GM19372 (cell line): Measurements from ENCODE around the gene YTHDF1.

Experiments used
- ATAC-seq: cut with Tn5 transposase; IDR thresholded peaks from one replicate; pipeline ENCODE4 v1.9.1; 2021; ENCODE audit warnings: mild to moderate bottlenecking, low read depth, moderate library complexity; ENCODE audit not compliant: unreplicated experiment

The YTHDF1 gene

DNA sequence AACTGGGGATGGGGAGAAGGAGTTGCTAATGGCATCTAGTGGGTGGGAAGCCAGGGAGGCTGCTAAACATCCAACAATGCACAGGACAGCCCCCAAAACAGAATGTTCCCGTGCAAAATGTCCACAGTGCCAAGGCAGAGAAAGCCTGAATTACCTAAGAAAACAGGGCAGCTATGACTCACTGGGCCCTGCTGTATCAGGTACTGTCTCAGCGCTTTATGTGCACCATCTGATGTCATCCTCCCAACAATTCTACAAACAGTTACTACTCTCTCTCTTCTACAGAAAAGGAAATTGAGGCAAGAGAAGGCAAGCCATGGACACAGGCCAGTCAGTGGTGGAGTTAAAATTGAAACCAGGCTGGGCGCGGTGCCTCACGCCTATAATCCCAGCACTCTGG lies 3.1 kb downstream of the YTHDF1 start:
- no peak for ATAC-seq

- no peak for ATAC-seq
Observed at GRCh38 chr20:63212393-63212730, 3.6 kb downstream of the YTHDF1 start.

GRCh38 chr20:63210011-63210605 lies 5.8 kb downstream of the YTHDF1 start:
- ATAC-seq: no peak

DNA sequence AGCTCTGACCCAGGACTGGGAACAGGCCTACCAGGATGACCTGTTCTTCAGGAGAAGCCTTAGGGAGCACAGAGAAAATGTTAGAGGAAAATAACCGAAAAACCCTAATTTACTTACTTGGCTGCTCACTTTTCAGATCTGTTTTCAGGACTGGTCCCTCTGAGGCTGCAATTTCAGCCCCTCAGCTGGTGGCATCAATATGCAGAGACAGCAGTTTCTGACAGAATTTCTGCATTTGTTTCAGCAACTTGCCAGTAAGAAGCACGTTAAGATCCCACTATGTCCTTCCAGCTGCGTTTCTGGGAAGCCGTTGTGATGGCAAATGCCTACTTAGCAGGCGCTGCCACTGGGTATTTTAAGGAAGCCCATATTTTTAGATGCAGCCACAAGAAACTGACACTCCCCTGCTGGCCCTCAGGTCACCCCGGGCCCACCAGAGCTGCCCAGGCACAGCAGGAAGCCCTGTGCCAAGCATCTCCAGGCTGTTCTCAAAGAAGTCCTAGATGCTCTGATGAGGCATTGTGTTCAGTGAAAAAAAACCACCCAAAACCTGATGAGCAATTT lies 7.5 kb downstream of the YTHDF1 start:
- ATAC-seq: no peak

- ATAC-seq: no peak
Observed at GRCh38 chr20:63206878-63207277, 9.1 kb downstream of the YTHDF1 start.

- no peak for ATAC-seq
Observed at GRCh38 chr20:63205896-63206295, 10.0 kb downstream of the YTHDF1 start.

DNA sequence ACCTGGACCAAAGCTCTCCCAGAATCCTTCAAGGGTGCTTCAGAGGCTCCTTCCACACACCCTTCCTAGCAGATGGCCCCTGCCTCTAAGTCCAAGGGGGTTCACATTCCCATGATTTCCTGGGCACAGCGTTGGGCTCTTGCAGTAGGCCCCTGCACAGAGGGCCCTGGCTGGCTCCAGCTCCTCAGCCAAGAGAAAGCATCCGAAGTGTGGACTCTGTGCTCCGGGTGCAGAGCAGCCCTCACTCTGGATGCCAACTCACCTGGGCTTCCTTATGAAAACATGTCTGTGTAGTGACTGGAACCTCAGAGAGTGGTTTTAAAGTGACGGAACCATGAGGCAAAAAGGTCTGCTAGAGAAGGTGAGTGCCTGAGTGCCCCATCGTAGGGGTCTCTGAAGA lies 11.6 kb downstream of the YTHDF1 start:
- no peak for ATAC-seq

DNA sequence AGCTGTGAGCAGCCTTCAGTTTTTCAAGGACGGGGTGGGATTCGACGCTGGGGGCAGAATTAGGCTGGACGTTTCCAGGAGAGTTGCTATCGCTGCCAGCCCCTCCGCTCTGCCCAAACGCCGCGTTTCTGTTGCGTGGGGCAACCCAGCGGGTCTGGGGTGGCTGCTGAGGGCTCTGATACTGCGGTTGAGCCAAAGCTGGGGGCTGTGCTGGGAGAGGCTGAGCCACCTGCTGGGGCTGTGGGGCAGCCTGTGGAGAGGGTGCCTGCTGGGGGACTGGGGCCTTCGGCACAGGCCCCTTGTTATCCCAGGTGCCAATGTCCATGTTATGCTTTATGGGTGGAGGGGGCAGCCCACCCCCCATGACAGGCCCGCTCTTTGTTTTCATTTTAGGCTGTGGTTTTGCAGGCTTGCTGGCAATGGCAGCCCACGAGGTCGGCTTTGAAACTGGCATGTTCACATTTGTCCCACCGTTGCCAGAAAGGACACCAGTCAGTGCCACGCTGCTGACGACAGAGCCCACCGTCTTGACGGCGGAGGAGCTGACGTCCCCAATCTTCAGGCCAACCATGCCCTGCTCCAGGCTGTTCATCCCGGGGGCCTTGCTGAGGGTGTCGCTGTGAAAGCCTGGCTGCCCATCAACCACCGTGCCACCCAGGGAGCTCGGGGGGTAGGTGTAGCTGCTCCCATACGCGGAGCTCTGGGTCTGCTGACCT lies 13.0 kb downstream of the YTHDF1 start:
- no peak for ATAC-seq

DNA sequence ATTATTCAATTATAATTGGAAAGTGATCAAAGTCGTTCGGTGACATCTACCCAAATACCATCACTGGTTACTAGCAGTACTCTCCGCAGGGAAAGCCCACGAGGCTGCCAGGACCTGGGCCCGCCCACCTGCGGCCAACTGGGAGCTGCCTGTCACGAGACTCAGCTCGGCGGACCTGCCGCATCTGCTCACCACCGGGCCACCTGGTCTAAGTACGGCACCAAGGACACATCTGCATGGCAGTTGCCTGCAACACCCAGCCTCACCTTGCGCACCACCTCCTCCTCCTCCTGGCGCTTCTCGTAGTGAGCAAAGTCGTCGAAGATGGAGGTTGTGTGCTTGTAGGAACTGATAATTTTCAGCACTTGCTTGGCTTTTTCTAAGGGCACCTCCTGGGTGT lies 13.9 kb downstream of the YTHDF1 start:
- ATAC-seq: no peak

DNA sequence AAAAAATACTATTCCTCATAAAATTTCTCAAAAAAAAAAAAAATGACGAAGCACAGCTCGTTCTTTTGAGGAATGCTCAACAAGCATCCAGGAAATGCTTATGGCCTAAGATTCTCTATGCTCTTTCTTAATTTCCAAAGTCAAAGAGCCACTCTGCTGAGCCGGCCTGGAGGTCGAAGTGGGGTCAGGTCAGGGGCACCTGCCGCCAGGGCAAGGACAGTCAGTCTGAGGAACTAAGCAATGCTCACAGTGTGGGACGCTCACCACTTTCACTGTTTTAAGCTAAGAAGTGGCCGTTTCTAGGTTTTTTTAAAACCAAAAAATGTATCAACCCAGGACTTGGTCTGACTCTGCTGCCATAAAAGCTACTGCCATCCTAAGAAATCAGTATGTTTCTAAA lies 17.3 kb downstream of the YTHDF1 start:
- ATAC-seq: no peak

DNA sequence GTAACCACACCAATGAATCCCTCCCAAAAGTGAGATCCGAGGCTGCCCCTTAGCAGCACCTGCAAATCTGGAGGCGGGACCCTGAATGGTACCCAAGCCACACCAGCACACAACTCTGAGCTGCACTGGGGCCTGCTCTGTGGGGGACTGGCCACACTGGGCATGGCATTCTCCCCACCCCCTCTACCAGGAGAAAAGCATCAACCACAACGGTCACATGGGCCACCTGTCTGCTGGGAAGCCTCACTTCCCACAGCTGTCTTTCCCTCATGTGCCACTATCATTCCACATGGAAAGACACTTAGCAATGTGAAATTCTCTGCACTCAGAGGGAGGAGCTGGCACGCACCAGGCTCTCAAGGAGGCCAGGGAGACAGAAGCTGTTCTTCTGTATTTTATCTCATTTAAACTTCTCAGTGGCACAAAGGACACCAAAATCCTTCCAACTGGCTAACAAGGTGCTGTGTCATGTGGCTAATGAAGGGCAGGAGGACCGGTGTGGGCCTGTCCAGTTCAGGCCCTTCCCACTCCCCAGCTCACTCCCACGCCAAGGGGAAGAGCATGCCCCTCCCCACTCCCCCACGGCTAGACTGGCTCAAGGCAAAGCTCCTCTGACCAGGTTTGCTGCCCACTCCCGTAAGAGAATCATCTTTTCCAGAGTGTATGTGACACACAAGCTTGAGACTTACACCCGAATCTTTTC lies 19.0 kb downstream of the YTHDF1 start:
- ATAC-seq: no peak

DNA sequence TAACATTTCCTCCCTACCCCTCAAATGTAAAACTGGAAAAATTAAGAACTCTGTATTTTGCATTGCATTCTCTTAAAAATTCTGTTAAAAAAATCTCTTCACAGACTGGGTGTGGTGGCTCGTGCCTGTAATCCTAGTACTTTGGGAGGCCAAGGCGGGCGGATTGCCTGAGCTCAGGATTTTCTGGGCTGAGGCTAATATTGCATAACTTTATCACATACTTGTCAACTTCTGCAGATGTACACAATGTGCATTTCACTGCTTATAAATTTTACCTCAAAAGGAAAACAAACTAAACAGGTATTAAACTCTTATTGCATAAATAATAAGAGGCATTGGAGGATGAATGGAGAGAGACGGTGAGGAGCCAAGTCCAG lies 21.1 kb downstream of the YTHDF1 start:
- no peak for ATAC-seq

DNA sequence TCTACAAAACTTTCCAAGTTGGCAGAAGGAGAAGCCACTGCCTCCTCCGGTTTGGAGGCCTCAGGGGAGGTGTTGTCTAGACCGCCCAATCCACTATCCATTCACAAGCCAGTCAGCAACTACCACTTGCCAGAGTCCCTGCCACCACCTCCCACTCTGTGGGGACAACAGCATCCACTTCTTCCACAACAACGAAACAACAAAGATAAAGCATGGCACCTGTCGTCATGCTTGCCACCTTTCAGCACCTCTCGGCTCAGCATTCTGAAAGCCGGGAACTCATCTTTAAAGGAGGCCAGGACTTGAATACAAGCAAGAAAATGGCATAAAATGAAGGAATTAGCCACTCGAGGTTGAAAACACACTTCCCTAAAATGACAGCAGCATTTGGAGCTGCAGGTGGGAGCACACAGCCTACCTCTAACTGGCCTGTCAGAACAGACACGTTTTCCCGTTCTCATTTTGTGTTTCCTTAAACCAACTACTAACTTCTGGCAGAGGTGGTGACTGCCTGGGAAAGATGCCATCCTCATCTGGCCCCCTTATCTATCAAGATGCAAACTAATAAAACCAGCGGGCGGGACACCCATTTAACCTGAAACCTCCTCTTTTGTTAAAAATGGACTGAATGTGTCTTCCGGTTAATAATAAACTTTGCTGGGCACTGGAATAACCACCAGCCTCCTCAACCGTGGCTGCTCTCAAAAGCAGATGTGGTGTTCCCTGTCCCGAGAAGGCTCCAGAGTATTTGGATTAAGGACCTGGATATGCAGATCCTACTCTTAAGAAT lies 21.7 kb downstream of the YTHDF1 start:
- ATAC-seq: no peak

DNA sequence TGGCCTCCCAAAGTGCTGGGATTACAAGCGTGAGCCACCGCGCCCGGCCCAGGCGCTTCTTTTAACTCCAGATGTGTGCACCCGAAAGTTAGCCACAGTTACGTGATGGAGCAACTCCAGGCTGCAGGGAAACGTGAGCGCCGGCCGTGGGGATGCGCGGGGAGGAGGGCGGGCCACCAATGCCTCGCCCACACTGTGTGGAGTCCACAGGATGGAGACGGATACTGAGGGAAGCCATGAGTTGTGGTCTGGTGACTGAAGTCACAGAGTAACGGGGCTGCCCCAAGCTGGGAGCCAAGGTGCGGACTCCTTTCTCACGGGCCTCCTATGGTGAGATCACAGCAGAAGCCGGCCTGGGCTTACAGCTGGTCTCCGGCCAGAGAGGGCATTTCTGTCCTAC lies 23.2 kb downstream of the YTHDF1 start:
- ATAC-seq: no peak

DNA sequence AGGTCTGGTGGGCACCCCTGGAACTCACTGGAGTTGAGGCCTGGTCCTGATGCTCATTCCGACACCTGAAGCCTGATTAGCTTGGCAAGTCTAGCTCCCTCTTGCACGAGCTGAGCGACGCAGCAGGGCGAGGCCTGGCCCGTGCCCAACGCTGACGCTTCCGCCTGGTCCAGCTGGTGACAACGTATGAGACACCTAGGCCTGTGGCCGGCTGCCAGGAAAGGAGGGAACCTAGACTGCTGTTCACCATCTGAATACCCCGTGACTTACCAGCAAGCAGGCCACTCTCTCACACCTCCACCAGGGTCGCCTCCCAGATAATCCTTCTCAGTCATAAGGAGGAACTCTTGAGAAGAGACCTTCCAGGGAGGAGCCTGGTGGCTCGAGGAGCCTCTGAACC lies 24.5 kb downstream of the YTHDF1 start:
- no peak for ATAC-seq

GRCh38 chr20:63190828-63191227 lies 25.1 kb downstream of the YTHDF1 start:
- ATAC-seq: no peak

GRCh38 chr20:63189846-63190559 lies 25.9 kb downstream of the YTHDF1 start:
- ATAC-seq: no peak

- no peak for ATAC-seq
Observed at GRCh38 chr20:63189322-63189642, 26.6 kb downstream of the YTHDF1 start.

DNA sequence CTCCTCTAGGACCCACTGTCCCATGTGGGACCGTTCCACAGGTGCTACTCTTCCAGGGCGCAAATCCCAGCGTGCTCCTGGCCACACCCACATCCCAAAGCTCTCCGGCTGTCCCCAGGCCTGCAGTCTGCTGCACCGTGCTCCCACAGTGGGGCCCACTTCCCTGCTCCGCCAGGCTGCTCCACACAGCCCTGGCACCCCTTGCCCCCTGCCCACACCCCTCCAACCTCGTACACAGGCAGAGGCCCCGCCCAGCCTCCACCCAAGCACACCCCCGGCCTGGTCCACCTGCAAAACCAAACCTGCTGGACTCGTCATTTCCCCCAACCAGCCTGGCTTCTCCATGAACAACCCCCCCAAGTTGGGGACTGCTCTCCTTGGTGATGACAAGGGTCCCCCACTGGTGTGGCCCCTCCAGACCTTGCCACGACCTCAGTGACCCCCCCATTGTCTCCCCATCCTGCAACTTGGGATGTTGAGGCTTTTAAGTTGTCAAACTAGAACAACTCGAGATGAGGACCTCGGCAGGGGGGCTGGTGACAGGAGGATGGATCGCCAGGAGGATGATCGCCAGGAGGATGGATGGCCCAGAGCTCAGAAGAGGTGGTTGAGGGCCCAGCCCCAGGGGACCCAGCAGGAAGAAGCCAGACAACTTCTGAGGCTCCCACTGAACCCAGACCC lies 27.1 kb downstream of the YTHDF1 start:
- no peak for ATAC-seq

- ATAC-seq: no peak
Observed at GRCh38 chr20:63188159-63188442, 27.8 kb downstream of the YTHDF1 start.
